GM18519 (cell line): ENCODE data around the gene TXNL4A.

ENCODE experiments used
- ATAC-seq: cut with Tn5 transposase; IDR thresholded peaks from one replicate; pipeline ENCODE4 v1.9.1; 2021; ENCODE audit warnings: mild to moderate bottlenecking, moderate library complexity; ENCODE audit not compliant: unreplicated experiment, low FRiP score

Gene TXNL4A

DNA sequence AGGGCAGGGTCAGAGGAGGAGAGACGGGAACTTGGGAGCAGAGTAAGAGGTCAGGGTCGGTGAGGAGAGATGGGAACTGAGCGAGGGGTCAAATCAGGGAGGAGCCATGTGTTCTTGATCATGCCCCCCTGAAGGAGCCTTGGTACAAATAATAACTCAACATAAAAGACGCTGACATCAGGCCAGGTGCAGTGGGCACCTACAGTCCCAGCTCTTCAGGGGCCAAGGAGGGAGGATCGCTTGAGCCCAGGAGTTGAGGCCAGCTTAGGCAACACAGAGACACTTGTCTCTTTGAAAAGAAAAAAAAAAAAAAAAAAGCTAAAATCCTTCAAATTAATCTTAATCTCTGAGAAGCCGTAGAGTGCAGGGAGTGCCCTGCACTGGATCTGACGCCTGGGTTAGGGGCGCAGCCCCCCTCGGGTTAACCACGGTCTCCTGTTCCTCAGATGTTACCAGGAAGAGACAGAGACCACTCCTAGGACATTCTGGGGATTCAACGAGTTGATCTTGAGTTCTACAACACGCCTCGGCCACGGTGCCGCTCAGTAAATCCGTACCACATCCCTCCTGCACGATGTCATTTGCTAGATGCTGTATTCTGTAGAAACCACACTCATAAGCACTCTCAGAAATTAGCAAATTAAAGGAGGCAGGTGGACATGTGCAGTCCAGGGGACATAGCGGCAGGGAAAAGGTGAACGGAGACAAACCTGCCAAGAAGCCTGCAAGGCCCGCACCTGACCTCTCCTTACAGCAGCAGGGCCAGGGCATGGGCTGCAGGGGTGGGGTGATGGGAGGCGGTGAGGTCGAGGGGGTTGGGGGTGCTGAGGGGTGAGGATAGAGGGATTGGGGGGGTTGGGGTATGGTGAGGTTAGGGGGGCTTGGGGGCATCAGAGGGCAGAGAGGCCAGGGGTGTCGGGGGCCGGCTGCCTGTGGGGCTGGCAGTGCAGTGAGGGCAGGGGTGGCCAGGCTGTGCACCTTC, 66.1 kb downstream of the TXNL4A start:
- no peak for ATAC-seq
